ENCODE measurements around the gene NME3.

Gene NME3

GRCh38 chr16:1781758-1782407, 10.5 kb upstream of the NME3 start:
- DNase-seq (ENCODE audit: low read depth in 1 of 2, low spot score in 1 of 2): no peak

GRCh38 chr16:1781254-1781653, 9.9 kb upstream of the NME3 start:
- no peak for DNase-seq (ENCODE audit: low read depth in 1 of 2, low spot score in 1 of 2)

- no peak for DNase-seq (ENCODE audit: low read depth in 1 of 2, low spot score in 1 of 2)
Measured at GRCh38 chr16:1780677-1781072, 9.3 kb upstream of the NME3 start.

GRCh38 chr16:1779741-1780676, 8.7 kb upstream of the NME3 start:
- no peak for DNase-seq (ENCODE audit: low read depth in 1 of 2, low spot score in 1 of 2)

- DNase-seq (ENCODE audit: low read depth in 1 of 2, low spot score in 1 of 2): no peak
Measured at GRCh38 chr16:1779234-1779701, 7.9 kb upstream of the NME3 start.

- no peak for DNase-seq (ENCODE audit: low read depth in 1 of 2, low spot score in 1 of 2)
Measured at GRCh38 chr16:1778200-1779179, 7.1 kb upstream of the NME3 start.

- no peak for DNase-seq (ENCODE audit: low read depth in 1 of 2, low spot score in 1 of 2)
Measured at GRCh38 chr16:1777375-1778199, 6.2 kb upstream of the NME3 start.

GRCh38 chr16:1776991-1777374, 5.6 kb upstream of the NME3 start:
- no peak for DNase-seq (ENCODE audit: low read depth in 1 of 2, low spot score in 1 of 2)

GRCh38 chr16:1776672-1776955, 5.3 kb upstream of the NME3 start:
- DNase-seq (ENCODE audit: low read depth in 1 of 2, low spot score in 1 of 2): no peak

- DNase-seq (ENCODE audit: low read depth in 1 of 2, low spot score in 1 of 2): no peak
Measured at GRCh38 chr16:1775846-1776671, 4.7 kb upstream of the NME3 start.

GRCh38 chr16:1775006-1775845, 3.9 kb upstream of the NME3 start:
- DNase-seq (ENCODE audit: low read depth in 1 of 2, low spot score in 1 of 2): no peak

- DNase-seq (ENCODE audit: low read depth in 1 of 2, low spot score in 1 of 2): no peak
Measured at GRCh38 chr16:1774448-1774780, 3.1 kb upstream of the NME3 start.

- no peak for DNase-seq (ENCODE audit: low read depth in 1 of 2, low spot score in 1 of 2)
Measured at GRCh38 chr16:1773703-1774447, 2.5 kb upstream of the NME3 start.

- DNase-seq (ENCODE audit: low read depth in 1 of 2, low spot score in 1 of 2): peak; percentile 55 to 68
Measured at GRCh38 chr16:1772908-1773702, 1.8 kb upstream of the NME3 start, which contains the start of gene MRPS34. TSS of gene MRPS34 (minus strand) at chr16:1773134. CDS start at chr16:1773119, 15 bp downstream.

GRCh38 chr16:1772362-1772907, 1.1 kb upstream of the NME3 start, which contains the start of gene EME2:
TSS of gene EME2 (plus strand) at chr16:1772810. CDS start at chr16:1773228, 418 bp downstream.
- DNase-seq (ENCODE audit: low read depth in 1 of 2, low spot score in 1 of 2): peak in 1 of 2 donors; percentile 31

GRCh38 chr16:1771864-1772361, 570 bp upstream of the NME3 start:
- no peak for DNase-seq (ENCODE audit: low read depth in 1 of 2, low spot score in 1 of 2)
